D721Med (cell line): ENCODE data around the gene OR1E1.
"Not testable (repeated sequence)": the region's sequence is repeated elsewhere in the genome, so short reads cannot be mapped to it uniquely, and the experiment has no call there.

Source experiments
- DNase-seq: peaks from one replicate; pipeline ENCODE4 v3.0.0; 2011; ENCODE audit warnings: low spot score; ENCODE audit not compliant: insufficient read length
- FAIRE-seq: peaks from 2 replicates; lab custom pipeline; 2011; peaks lifted over from hg19 to GRCh38; lab: Jason Lieb, UNC
- TF ChIP-seq, protein P1 (sequence below): IDR thresholded peaks from 2 replicates; pipeline ENCODE4 v1.5.1; 2012; ENCODE audit warnings: mild to moderate bottlenecking, control low read depth; ENCODE audit not compliant: insufficient read depth; ENCODE audit errors: missing control alignments

Gene OR1E1

DNA sequence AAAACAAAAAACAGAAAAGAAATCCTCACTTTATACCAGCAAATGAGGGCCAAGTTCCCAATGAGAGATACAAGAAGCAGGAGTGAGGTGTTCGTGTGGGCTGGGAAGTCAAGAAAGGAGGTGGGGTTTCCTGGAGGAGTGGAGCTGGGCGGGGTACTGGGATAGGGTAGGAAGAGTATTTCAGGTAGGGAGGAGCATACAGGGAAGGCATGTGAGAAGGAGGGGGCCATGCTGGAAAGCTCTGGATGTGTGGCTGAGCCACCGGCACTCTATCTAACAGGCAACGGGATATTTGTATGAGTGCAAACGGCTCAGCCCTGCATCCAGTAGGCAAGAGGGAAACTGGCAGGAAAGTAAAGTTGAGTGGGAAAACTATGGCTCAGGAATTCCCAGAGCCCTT is 16.3 kb downstream of the OR1E1 start:
- no peak for DNase-seq
- FAIRE-seq, result no peak
- TF ChIP-seq, protein P1, sequence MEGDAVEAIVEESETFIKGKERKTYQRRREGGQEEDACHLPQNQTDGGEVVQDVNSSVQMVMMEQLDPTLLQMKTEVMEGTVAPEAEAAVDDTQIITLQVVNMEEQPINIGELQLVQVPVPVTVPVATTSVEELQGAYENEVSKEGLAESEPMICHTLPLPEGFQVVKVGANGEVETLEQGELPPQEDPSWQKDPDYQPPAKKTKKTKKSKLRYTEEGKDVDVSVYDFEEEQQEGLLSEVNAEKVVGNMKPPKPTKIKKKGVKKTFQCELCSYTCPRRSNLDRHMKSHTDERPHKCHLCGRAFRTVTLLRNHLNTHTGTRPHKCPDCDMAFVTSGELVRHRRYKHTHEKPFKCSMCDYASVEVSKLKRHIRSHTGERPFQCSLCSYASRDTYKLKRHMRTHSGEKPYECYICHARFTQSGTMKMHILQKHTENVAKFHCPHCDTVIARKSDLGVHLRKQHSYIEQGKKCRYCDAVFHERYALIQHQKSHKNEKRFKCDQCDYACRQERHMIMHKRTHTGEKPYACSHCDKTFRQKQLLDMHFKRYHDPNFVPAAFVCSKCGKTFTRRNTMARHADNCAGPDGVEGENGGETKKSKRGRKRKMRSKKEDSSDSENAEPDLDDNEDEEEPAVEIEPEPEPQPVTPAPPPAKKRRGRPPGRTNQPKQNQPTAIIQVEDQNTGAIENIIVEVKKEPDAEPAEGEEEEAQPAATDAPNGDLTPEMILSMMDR, result no peak

DNA sequence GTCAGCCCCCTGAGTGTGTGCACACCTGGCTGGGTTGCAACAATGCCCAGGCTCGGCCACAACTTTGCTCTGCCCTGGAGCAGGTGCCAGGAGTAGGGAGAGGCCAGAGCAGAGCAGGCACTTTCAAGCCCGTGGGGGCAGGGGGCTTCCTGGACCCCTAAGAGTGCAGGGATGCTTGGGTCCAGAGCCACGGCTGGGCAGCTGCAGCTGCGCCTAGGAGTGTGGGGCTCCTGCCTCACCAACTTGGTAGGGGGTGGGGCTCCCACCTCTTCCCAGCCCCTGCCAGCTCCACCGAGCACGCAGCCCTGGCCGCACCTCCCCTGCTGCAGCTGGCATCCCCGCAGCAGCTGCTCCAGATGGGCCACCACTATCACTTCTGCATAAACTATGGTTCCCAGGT is 19.9 kb downstream of the OR1E1 start:
- TF ChIP-seq, protein P1, result no peak
- DNase-seq, result no peak
- FAIRE-seq, result no peak

DNA sequence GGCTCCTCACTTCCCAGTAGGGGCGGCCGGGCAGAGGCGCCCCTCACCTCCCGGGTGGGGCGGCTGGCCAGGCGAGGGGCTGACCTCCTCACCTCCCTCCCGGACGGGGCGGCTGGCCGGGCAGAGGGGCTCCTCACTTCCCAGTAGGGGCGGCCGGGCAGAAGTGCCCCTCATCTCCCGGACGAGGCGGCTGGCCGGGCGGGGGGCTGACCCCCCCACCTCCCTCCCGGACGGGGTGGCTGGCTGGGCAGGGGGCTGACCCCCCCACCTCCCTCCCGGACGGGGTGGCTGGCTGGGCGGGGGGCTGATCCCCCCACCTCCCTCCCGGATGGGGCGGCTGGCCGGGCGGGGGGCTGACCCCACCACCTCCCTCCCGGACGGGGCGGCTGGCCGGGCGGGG is 27.0 kb downstream of the OR1E1 start:
- FAIRE-seq, DNase-seq: not testable (repeated sequence)
